Right lobe of liver (tissue), 6 donors: ENCODE results near the gene ADARB1. TPM values are rescaled to one million over a fixed set of nuclear protein-coding genes. Genes with fewer than 3 reads are reported as not detected.

Experiments
- ATAC-seq, 4 donors: fragments of 200-7000 bp; cut with Tn5 transposase; one replicate each; pipeline ENCODE4 v1.9.1; 2020; ENCODE audit warnings: mild to moderate bottlenecking in 4 of 4, moderate library complexity in 4 of 4
- DNase-seq, 3 donors: peaks; one replicate each; pipeline ENCODE4 v3.0.0-alpha.2; 2020
- H3K27ac ChIP-seq, 3 donors: fragments of 200-600 bp; one replicate each; pipeline ENCODE4 v1.8.0; 2022
- H3K27me3 ChIP-seq, 2 donors: fragments of 200-600 bp; one replicate each; pipeline ENCODE4 v1.8.0; 2022
- H3K36me3 ChIP-seq, 4 donors: fragments of 200-600 bp; sonication (generic) in 1 of 4; one replicate each; pipeline versions ENCODE4 v1.5.1 to v1.8.0; 2017 to 2022; ENCODE audit warnings: control low read depth in 1 of 4
- H3K4me1 ChIP-seq, 4 donors: fragments of 200-600 bp; sonication (generic) in 1 of 4; one replicate each; pipeline versions ENCODE4 v1.5.1 to v1.8.0; 2017 to 2022; ENCODE audit warnings: control low read depth in 1 of 4
- H3K4me3 ChIP-seq, 3 donors: fragments of 200-600 bp; one replicate each; pipeline ENCODE4 v1.8.0; 2022
- H3K9me3 ChIP-seq, 4 donors: fragments of 200-600 bp; sonication (generic) in 1 of 4; one replicate each; pipeline versions ENCODE4 v1.5.1 to v1.8.0; 2017 to 2022; ENCODE audit warnings: control low read depth in 1 of 4
- CTCF ChIP-seq, 4 donors: fragments of 200-600 bp in 3 of 4; fragments of 450-650 bp in 1 of 4; IDR thresholded peaks; one replicate each; pipeline versions ENCODE4 v1.5.1 to v1.8.0; 2016 to 2022; ENCODE audit warnings: antibody characterized with exemption in 4 of 4, mild to moderate bottlenecking in 2 of 4
- POLR2A ChIP-seq: fragments of 450-650 bp; IDR thresholded peaks from one replicate; pipeline ENCODE4 v1.6.1; 2017; ENCODE audit warnings: antibody characterized with exemption, mild to moderate bottlenecking
- WGBS: methylation state at CpG from one replicate; pipeline ENCODE4 v1.1.6; 2018; ENCODE audit warnings: low coverage, low lambda C conversion rate; ENCODE audit not compliant: insufficient coverage; ENCODE audit errors: missing lambda C conversion rate; 5-methylcytosine and 5-hydroxymethylcytosine counted together
- intact Hi-C, 2 donors: fragments of 100-400 bp; cut with DNase I; formaldehyde crosslinking; loops; one replicate each; pipeline versions ENCODE4 v1.11.2 to v1.14.1; 2022
- total RNA-seq, 6 experiments: library from RNA; depleted of rRNA in 2 of 6; stranded (reverse); fragments of >200 nt in 2 of 6; fragmentation: NEBNext Ultra II Directional in 3 of 6; extraction: Animal tissue kit (Norgen Biotek cat#: 25700) in 3 of 6; gene quantifications; one replicate each; pipeline versions ENCODE4 v1.1.0 to v1.2.4, GENCODE V29; 2016 to 2023
- donor health status: DM: no; HTN: yes; CAD: no.
- donor health status: DM: no; HTN: no; CAD: no.
- donor health status: DM: no; HTN: no; CAD: no.
- donor health status: DM: no; HTN: yes; CAD: no.
- donor health status: DM: no; HTN: yes; CAD: no.

ADARB1 gene
- total RNA-seq, 6 experiments from 2014 or later = 4.7 to 9.9 (median 8.6) TPM

GRCh38 chr21:45084881-45085536 lies 10.6 kb downstream of the ADARB1 start:
- Histone ChIP-seq H3K4me3 (no peak overlapping the region), H3K36me3 (no peaks in the 10 kb centered on the region), H3K27ac (no peak overlapping the region), H3K9me3 (no peaks in the 10 kb centered on the region), H3K4me1 (no peaks in the 10 kb centered on the region), H3K27me3 (no peaks in the 10 kb centered on the region)
- no peak for ATAC-seq
- intact Hi-C loops = no loop called here
- DNase-seq = no peak
- 79% methylated on average over 7 of the region's 13 CpGs for WGBS
- TF ChIP-seq POLR2A = no peak
- no peak for TF ChIP-seq CTCF (IDR thresholded peaks at IDR 0.05)

GRCh38 chr21:45085700-45086099 lies 11.3 kb downstream of the ADARB1 start:
- H3K36me3 ChIP-seq = no peaks in the 10 kb centered on the region
- no peak overlapping the region for H3K27ac ChIP-seq
- 78% methylated on average over 4 of the region's 6 CpGs for whole genome bisulfite sequencing
- H3K9me3 ChIP-seq = no peaks in the 10 kb centered on the region
- H3K27me3 ChIP-seq = no peaks in the 10 kb centered on the region
- TF ChIP-seq CTCF (IDR thresholded peaks at IDR 0.05) (no peak), POLR2A (no peak)
- ATAC-seq = no peak
- DNase-seq = no peak
- no peak overlapping the region for H3K4me3 ChIP-seq
- intact Hi-C loops = no loop called here
- no peaks in the 10 kb centered on the region for H3K4me1 ChIP-seq

GRCh38 chr21:45086337-45086958 lies 12.1 kb downstream of the ADARB1 start:
- TF ChIP-seq CTCF (IDR thresholded peaks at IDR 0.05) (no peak), POLR2A (no peak)
- Histone ChIP-seq H3K27ac (no peak overlapping the region), H3K27me3 (no peaks in the 10 kb centered on the region), H3K4me3 (no peak overlapping the region), H3K4me1 (no peaks in the 10 kb centered on the region), H3K9me3 (no peaks in the 10 kb centered on the region), H3K36me3 (no peaks in the 10 kb centered on the region)
- intact Hi-C loops = no loop called here
- 77% methylated on average over 12 of the region's 15 CpGs for WGBS
- ATAC-seq = no peak
- no peak for DNase-seq

- WGBS = 59% methylated on average over 8 of the region's 10 CpGs
- no peak for ATAC-seq
- no peaks in the 10 kb centered on the region for H3K36me3 ChIP-seq
- H3K4me1 ChIP-seq = no peaks in the 10 kb centered on the region
- H3K27ac ChIP-seq = no peak overlapping the region
- DNase-seq = no peak
- no peak for TF ChIP-seq CTCF (IDR thresholded peaks at IDR 0.05)
- TF ChIP-seq POLR2A = no peak
- H3K9me3 ChIP-seq = no peaks in the 10 kb centered on the region
- no peaks in the 10 kb centered on the region for H3K27me3 ChIP-seq
- intact Hi-C loops = no loop called here
- H3K4me3 ChIP-seq = no peak overlapping the region
Measured at GRCh38 chr21:45087022-45087823, 12.8 kb downstream of the ADARB1 start.
